ENCODE data around the gene RAB31.

Gene RAB31

GRCh38 chr18:9834551-9834950 is 126.5 kb downstream of the RAB31 start:
- CTCF ChIA-PET = interaction anchor here (0.6 kb wide), 1 partner anchor 102 kb away, joined by 3 read pairs; no protein-coding TSS in a partner anchor
- peaks cover 6% of the 10 kb centered on the region for H3K27me3 Mint-ChIP-seq

GRCh38 chr18:9835113-9835755 is 127.1 kb downstream of the RAB31 start:
- peaks cover 6% of the 10 kb centered on the region for H3K27me3 Mint-ChIP-seq
- H3K4me1 Mint-ChIP-seq = no peaks in the 10 kb centered on the region
- CTCF ChIA-PET = interaction anchor here (0.6 kb wide), 1 partner anchor 101 kb away, joined by 3 read pairs; no protein-coding TSS in a partner anchor
- H3K27ac Mint-ChIP-seq = no peak overlapping the region
- no peaks in the 10 kb centered on the region for H3K36me3 Mint-ChIP-seq
- DNase-seq = no peak
- no peak overlapping the region for H3K4me3 Mint-ChIP-seq
- H3K9me3 Mint-ChIP-seq = no peaks in the 10 kb centered on the region

More at GRCh38 chr18:9834551-9834950, 126.5 kb downstream of the RAB31 start:
- Mint-ChIP-seq H3K27ac (no peak overlapping the region), H3K4me3 (no peak overlapping the region), H3K4me1 (no peaks in the 10 kb centered on the region), H3K9me3 (no peaks in the 10 kb centered on the region), H3K36me3 (no peaks in the 10 kb centered on the region)
- DNase-seq = no peak

- Mint-ChIP-seq H3K27ac (no peak overlapping the region), H3K27me3 (peaks cover 6% of the 10 kb centered on the region), H3K9me3 (no peaks in the 10 kb centered on the region), H3K4me3 (no peak overlapping the region), H3K4me1 (no peaks in the 10 kb centered on the region), H3K36me3 (no peaks in the 10 kb centered on the region)
- DNase-seq = no peak
- CTCF ChIA-PET = no interaction called here
These were observed 127.7 kb downstream of the RAB31 start for GRCh38 chr18:9835825-9836224.

GRCh38 chr18:9838144-9838877 is 130.2 kb downstream of the RAB31 start:
- no peak for DNase-seq
- no peak overlapping the region for H3K4me3 Mint-ChIP-seq
- peaks cover 6% of the 10 kb centered on the region for H3K27me3 Mint-ChIP-seq
- no peaks in the 10 kb centered on the region for H3K9me3 Mint-ChIP-seq
- H3K27ac Mint-ChIP-seq = no peak overlapping the region
- no peaks in the 10 kb centered on the region for H3K4me1 Mint-ChIP-seq
- CTCF ChIA-PET = no interaction called here
- H3K36me3 Mint-ChIP-seq = no peaks in the 10 kb centered on the region

GRCh38 chr18:9839211-9839610 is 131.1 kb downstream of the RAB31 start:
- H3K27me3 Mint-ChIP-seq = peaks cover 6% of the 10 kb centered on the region
- H3K9me3 Mint-ChIP-seq = no peaks in the 10 kb centered on the region
- no peak overlapping the region for H3K27ac Mint-ChIP-seq
- DNase-seq = no peak
- no peak overlapping the region for H3K4me3 Mint-ChIP-seq
- H3K36me3 Mint-ChIP-seq = no peaks in the 10 kb centered on the region
- CTCF ChIA-PET = no interaction called here
- no peaks in the 10 kb centered on the region for H3K4me1 Mint-ChIP-seq

- CTCF ChIA-PET = no interaction called here
- Mint-ChIP-seq H3K27me3 (peaks cover 6% of the 10 kb centered on the region), H3K9me3 (no peaks in the 10 kb centered on the region), H3K27ac (no peak overlapping the region), H3K4me3 (no peak overlapping the region), H3K36me3 (no peaks in the 10 kb centered on the region), H3K4me1 (no peaks in the 10 kb centered on the region)
- DNase-seq = no peak
These were observed 131.8 kb downstream of the RAB31 start for GRCh38 chr18:9839853-9840252.

- Mint-ChIP-seq H3K27ac (no peak overlapping the region), H3K4me1 (no peaks in the 10 kb centered on the region), H3K4me3 (no peak overlapping the region), H3K27me3 (peaks cover 3% of the 10 kb centered on the region), H3K9me3 (no peaks in the 10 kb centered on the region), H3K36me3 (no peaks in the 10 kb centered on the region)
- no peak for DNase-seq
- CTCF ChIA-PET = no interaction called here
These were observed 133.7 kb downstream of the RAB31 start for GRCh38 chr18:9841752-9842151.

- Mint-ChIP-seq H3K4me3 (no peak overlapping the region), H3K9me3 (no peaks in the 10 kb centered on the region), H3K27ac (no peak overlapping the region), H3K36me3 (no peaks in the 10 kb centered on the region), H3K27me3 (no peaks in the 10 kb centered on the region), H3K4me1 (no peaks in the 10 kb centered on the region)
- no peak for DNase-seq
- CTCF ChIA-PET = no interaction called here
These were observed 134.3 kb downstream of the RAB31 start for GRCh38 chr18:9842448-9842847.

- Mint-ChIP-seq H3K27ac (no peak overlapping the region), H3K36me3 (no peaks in the 10 kb centered on the region), H3K27me3 (peaks cover 15% of the 10 kb centered on the region), H3K4me1 (no peaks in the 10 kb centered on the region), H3K4me3 (no peak overlapping the region), H3K9me3 (no peaks in the 10 kb centered on the region)
- CTCF ChIA-PET = no interaction called here
- no peak for DNase-seq
These were observed 137.2 kb downstream of the RAB31 start for GRCh38 chr18:9845256-9845655.

GRCh38 chr18:9846162-9846925 is 138.2 kb downstream of the RAB31 start:
- no peaks in the 10 kb centered on the region for H3K4me1 Mint-ChIP-seq
- no peak overlapping the region for H3K4me3 Mint-ChIP-seq
- H3K27ac Mint-ChIP-seq = no peak overlapping the region
- peaks cover 18% of the 10 kb centered on the region for H3K27me3 Mint-ChIP-seq
- no peaks in the 10 kb centered on the region for H3K36me3 Mint-ChIP-seq
- DNase-seq = no peak
- CTCF ChIA-PET = no interaction called here
- H3K9me3 Mint-ChIP-seq = no peaks in the 10 kb centered on the region

GRCh38 chr18:9848170-9848879 is 140.2 kb downstream of the RAB31 start:
- H3K9me3 Mint-ChIP-seq = no peaks in the 10 kb centered on the region
- peaks cover 18% of the 10 kb centered on the region for H3K27me3 Mint-ChIP-seq
- no peak overlapping the region for H3K4me3 Mint-ChIP-seq
- no peaks in the 10 kb centered on the region for H3K4me1 Mint-ChIP-seq
- H3K36me3 Mint-ChIP-seq = no peaks in the 10 kb centered on the region
- CTCF ChIA-PET = no interaction called here
- DNase-seq = no peak
- no peak overlapping the region for H3K27ac Mint-ChIP-seq

GRCh38 chr18:9849407-9850283 is 141.5 kb downstream of the RAB31 start:
- Mint-ChIP-seq H3K4me3 (no peak overlapping the region), H3K27me3 (peaks cover 18% of the 10 kb centered on the region), H3K36me3 (no peaks in the 10 kb centered on the region), H3K27ac (no peak overlapping the region), H3K9me3 (no peaks in the 10 kb centered on the region), H3K4me1 (no peaks in the 10 kb centered on the region)
- CTCF ChIA-PET = no interaction called here
- DNase-seq = no peak

GRCh38 chr18:9850309-9850708 is 142.2 kb downstream of the RAB31 start:
- no peaks in the 10 kb centered on the region for H3K4me1 Mint-ChIP-seq
- H3K9me3 Mint-ChIP-seq = no peaks in the 10 kb centered on the region
- H3K4me3 Mint-ChIP-seq = no peak overlapping the region
- no peak for DNase-seq
- CTCF ChIA-PET = no interaction called here
- peaks cover 18% of the 10 kb centered on the region for H3K27me3 Mint-ChIP-seq
- H3K27ac Mint-ChIP-seq = no peak overlapping the region
- no peaks in the 10 kb centered on the region for H3K36me3 Mint-ChIP-seq
